Esophagus (tissue), 2 donors: Measurements from ENCODE around the gene SKOR2. TPM values are rescaled to one million over a fixed set of nuclear protein-coding genes. Genes with fewer than 3 reads are reported as not detected.
"Not testable (repeated sequence)": the region's sequence is repeated elsewhere in the genome, so short reads cannot be mapped to it uniquely, and the experiment has no call there.

Experiments
- H3K27ac ChIP-seq, 2 donors: one replicate each; pipeline ENCODE4 v1.5.1; 2013; ENCODE audit warnings: low read depth in 2 of 2, mild to moderate bottlenecking in 2 of 2, inconsistent platforms in 1 of 2, low read length in 1 of 2, moderate library complexity in 1 of 2
- H3K27me3 ChIP-seq, 2 donors: one replicate each; pipeline ENCODE4 v1.6.1; 2013; ENCODE audit warnings: low read length in 2 of 2, control low read depth in 1 of 2, mild to moderate bottlenecking in 1 of 2; ENCODE audit not compliant: insufficient read depth in 2 of 2, control insufficient read depth in 1 of 2
- H3K36me3 ChIP-seq, 2 donors: one replicate each; pipeline ENCODE4 v1.6.1; 2013; ENCODE audit warnings: low read length in 1 of 2; ENCODE audit not compliant: control insufficient read depth in 2 of 2, insufficient read depth in 2 of 2
- H3K4me1 ChIP-seq, 2 donors: one replicate each; pipeline ENCODE4 v1.6.1; 2013; ENCODE audit warnings: low read length in 1 of 2; ENCODE audit not compliant: control insufficient read depth in 2 of 2, insufficient read depth in 2 of 2
- H3K4me3 ChIP-seq, 2 donors: one replicate each; pipeline ENCODE4 v1.5.1; 2013; ENCODE audit warnings: low read length in 2 of 2, mild to moderate bottlenecking in 2 of 2, low read depth in 1 of 2, moderate library complexity in 1 of 2
- H3K9me3 ChIP-seq, 2 donors: one replicate each; pipeline ENCODE4 v1.6.1; 2013; ENCODE audit warnings: mild to moderate bottlenecking in 2 of 2, low read depth in 1 of 2, low read length in 1 of 2, moderate library complexity in 1 of 2; ENCODE audit not compliant: control insufficient read depth in 2 of 2, insufficient read depth in 1 of 2
- WGBS, 2 donors: extraction: QIAGEN DNeasy Blood & Tissue Kit; methylation state at CpG; one replicate each; pipeline ENCODE4 v1.1.7; 2013; 5-methylcytosine and 5-hydroxymethylcytosine counted together
- polyA plus RNA-seq, 2 donors: library from polyadenylated mRNA; stranded (reverse); fragments of 200-250 nt; gene quantifications; one replicate each; pipeline ENCODE4 v1.2.3, GENCODE V29; 2013
- donor health status: healthy with polysubstance abuse.
- donor health status: Bipolar disorder and iron deficiency.

The SKOR2 gene
- polyA plus RNA-seq, 2 donors = not detected

- not testable (repeated sequence) for H3K27me3 ChIP-seq
- WGBS, 2 donors = 93 to 94% methylated on average over 16 of the region's 16 CpGs
These were observed 93.1 kb downstream of the SKOR2 start for GRCh38 chr18:47158404-47158803.

More at GRCh38 chr18:47158404-47158803, 93.1 kb downstream of the SKOR2 start:
- not testable (repeated sequence) for H3K9me3 ChIP-seq, H3K36me3 ChIP-seq, H3K4me1 ChIP-seq, H3K4me3 ChIP-seq, H3K27ac ChIP-seq

Other genes starting within 250 kb of the SKOR2 start
- gene ELOA2, start 216.0 kb downstream of the SKOR2 start, polyA plus RNA-seq = not detected
- 10 to 100 TPM; 13.1 to 13.9 TPM for gene HDHD2, start 101.2 kb downstream of the SKOR2 start, polyA plus RNA-seq
- 10 to 100 TPM in 1 of 2 donors, 1 to 10 TPM in 1; 8.8 to 10.6 TPM for gene IER3IP1, start 75.3 kb downstream of the SKOR2 start, polyA plus RNA-seq